HG03066 (cell line): Measurements from ENCODE around the gene BLNK.
"Not testable (repeated sequence)": the region's sequence is repeated elsewhere in the genome, so short reads cannot be mapped to it uniquely, and the experiment has no call there.

Experiments
- ATAC-seq: cut with Tn5 transposase; IDR thresholded peaks from one replicate; pipeline ENCODE4 v1.9.1; 2021; ENCODE audit warnings: low read depth; ENCODE audit not compliant: unreplicated experiment

BLNK gene

DNA sequence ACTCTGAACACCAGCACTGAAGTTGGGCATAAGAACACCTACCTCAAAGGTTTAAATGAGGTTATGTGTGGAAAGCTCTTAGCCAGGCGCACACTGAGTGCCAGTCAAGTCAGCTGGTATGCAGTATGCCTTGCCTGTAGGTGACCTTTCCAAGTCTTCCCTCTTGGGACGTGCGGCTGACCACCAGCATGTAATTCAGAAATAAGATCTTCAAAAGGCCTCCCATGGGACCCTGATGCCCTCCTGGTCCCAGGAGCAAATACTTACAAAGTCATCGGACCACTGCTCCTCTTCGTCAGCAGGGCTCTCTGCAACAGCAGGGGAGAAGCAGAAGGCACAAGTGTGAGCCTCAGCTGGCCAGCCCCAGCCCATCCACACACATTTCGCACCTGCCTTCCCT is 40.8 kb downstream of the BLNK start:
- ATAC-seq, result no peak

DNA sequence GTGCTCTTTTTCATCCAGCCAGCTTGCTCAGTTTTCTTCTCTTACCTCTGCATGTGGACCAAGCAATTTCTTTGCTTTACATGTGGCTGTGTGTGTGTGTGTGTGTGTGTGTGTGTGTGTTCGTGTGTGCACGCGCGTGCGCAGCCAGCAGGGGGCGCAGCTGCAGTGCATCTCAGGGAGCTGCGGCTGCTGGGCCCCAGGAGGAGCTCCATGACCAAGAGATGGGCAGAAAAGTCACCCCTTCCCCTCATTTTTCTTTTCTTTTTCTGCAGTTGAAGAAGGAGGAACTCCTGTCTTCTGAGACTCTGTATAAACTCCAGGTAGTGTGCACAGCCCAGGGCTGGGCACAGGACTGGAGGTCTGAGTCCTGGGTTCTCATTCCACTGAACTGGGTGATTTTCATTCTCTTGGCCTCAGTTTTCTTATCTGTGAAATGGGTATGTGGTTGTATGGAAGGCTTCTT is 41.8 kb downstream of the BLNK start:
- no peak for ATAC-seq

DNA sequence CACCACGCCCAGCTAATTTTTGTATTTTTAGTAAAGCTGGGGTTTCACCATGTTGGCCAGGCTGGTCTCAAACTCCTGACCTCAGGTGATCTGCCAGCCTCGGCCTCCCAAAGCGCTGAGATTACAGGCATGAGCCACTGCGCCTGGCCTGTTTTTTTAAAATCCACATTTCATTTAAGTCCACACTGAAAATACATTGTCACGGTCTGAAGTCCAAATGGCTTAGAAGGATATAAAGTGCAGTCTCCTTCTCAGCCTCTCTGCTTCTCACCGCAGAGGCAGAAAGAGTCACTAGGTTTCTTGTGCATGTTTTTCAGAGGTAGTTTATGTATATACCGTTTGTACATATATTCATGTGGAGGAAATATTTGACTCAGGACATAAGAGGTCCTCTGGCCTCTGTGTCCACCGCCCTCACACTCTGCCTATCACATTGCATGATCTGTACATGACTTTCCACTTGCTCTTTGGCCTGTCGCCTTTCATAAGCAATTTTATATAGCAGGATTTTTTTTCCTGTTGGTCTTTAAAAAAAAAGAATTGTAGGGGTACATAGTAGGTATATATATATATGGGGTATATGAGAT is 42.9 kb downstream of the BLNK start:
- ATAC-seq, result no peak

DNA sequence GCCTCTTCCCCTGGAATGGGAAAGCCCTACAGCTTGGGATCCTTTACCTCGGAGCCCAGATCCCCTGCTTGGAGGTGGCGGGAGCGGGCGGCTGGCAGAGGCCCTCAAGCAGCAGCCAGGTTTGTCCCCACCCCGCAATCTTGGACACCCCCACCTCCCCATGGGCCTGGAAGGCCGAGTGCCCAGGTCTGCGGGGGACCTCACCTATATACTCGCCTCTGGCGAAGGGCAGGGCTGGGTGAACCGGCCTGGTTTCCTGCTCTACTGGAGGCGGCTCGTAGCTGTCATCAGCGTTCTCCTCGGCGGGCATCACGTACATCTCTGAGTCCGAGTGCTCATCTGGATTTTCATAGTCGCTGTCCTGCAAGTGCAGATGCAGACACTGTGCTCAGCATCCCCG is 44.2 kb downstream of the BLNK start:
- ATAC-seq, result no peak

DNA sequence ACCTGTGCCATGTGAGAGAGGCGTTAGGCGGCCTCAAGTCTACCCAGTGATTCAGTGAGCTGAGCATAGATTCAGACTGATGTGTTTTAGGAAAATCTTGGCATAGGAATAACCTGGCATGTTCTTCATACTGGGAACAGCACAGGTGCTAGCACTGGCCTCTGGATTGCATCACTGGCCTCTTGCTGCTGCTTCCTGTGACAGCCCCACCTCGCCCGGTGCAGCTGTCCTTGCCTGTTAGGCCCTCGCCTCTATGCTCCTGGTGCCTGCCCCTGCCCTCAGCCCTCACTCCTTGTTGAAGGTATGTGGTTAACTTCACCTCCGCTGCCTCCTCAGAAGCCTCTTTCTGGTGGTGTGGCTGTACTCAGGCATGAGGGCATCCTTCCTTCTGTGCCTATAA is 46.2 kb downstream of the BLNK start:
- ATAC-seq, result no peak

DNA sequence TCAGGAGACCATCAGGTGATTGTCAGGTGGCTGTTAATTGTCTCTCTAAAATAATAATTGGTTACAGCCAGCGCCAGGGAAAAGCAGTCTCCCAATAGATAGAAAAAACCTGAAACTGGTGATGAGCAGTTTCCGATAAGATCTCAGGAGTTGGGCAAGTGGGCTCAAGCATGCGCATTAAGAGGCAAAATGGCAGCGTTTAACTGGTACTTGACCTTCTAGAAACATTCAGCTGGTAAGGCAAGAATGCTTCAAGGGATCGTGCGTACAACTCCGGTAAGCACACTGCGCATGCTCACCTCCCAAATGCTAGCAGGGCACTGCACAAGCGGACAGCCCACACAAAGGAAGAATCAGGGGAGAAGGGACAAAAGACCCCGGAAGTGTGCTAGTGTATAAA is 48.5 kb downstream of the BLNK start:
- ATAC-seq, result no peak

DNA sequence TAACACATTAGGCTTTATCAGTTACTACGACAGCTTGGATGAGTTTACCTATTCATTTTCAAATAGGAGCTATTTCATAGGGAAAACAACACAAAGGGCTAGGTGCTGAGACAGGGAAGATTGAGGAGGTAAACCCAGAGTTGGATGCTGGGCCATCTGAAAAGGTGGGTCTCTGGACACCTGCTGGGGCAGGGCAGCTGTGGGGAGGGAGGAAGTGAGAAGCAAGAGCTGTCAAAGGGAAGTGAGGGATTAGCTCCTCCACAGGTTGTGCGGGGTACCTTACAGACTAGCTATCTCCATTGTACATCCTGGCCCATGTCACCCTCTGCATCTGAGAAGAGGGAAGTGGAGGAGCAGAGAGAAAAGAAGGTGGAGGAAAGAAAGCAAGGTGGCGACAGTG is 48.9 kb downstream of the BLNK start:
- no peak for ATAC-seq

DNA sequence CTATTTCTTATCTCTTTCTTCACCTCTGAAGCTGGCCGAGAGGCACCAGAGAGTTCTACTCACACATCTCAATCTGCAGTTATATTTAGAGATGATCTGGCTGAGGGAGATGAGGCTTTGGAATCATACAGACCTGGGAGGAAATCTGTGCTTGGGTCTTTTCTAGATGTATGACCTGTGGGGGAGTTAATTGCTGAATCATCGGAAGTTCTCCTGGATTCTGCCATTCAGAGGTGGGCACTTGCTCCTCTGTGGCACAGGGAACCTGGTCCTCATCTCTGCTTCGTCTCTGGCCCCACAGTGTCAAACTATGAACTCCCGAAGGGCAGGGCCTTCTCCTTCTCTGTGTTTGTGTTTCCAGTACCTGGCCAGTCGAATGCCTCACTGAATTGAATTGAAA is 52.5 kb downstream of the BLNK start:
- ATAC-seq, result no peak

DNA sequence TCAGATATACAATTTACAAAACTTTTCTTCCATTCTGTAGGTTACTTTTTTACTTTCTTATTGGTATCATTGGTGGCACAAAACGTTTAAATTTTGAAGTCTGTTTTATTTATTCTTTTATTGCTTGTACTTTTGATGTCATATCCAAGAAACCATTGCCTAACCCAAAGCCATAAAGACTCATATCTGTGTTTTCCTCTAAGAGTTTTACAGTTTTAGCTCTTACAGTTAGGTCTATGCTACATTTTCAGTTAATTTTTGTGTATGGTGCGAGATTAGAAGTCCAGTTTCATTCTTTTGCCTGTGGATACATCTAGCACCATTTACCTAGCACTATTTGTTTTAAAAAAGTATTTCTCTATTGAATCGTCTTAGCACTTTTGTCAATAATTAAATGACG is 53.7 kb downstream of the BLNK start:
- no peak for ATAC-seq

DNA sequence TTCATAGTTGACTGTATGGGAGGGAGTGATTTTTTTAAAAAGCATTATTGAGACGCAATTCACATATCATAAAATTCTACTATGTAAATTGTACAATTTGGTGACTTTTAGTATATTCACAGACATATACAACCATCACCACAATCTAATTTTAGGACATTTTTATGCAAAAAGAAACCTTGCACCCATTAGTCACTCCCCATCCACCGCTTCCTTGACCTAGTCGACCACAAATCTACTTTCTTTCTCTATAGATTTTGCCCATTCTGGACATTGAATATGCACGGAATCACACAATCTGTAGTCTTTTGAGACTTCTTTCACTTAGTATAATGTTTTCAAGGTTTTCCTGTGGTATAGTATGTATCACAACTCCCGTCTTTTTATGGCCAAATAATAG is 54.6 kb downstream of the BLNK start:
- no peak for ATAC-seq

DNA sequence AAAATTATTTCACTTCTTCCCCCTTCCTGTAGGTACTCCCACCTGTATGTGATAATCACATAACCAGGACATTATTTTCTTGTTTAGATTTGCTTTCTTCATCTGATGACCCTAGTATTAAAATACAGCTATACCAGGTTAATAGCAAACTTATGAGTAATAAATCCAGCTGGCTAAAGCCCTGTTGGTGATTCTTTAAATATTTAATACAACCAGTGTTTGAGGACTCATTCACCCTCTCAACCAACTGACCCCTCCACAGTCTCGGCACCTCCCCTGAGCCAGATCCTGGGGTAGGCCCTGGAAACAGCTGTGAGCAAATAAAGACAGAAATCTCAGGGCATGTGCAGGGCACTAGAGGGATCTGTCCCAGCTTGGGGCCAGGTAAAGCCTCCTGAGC is 58.5 kb downstream of the BLNK start:
- ATAC-seq, result no peak

DNA sequence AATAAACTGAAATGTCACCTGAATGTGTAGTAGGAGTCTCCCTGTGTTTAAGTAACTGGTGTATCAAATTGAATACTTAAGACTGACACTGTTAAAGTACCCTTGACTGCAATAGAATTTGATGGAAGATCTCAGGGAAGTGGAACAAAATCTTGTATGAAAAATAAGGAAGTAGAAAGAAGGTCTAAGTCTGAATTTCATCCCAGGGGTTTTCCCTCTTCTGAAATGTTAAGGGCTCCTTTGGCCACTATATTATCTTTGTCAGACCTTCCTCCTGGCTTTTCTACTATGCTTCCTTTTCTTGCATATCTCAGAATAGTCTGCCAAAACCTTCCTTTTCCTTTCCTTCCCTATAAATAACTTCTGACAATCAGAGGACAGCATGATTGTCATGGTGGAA is 59.6 kb downstream of the BLNK start:
- no peak for ATAC-seq

DNA sequence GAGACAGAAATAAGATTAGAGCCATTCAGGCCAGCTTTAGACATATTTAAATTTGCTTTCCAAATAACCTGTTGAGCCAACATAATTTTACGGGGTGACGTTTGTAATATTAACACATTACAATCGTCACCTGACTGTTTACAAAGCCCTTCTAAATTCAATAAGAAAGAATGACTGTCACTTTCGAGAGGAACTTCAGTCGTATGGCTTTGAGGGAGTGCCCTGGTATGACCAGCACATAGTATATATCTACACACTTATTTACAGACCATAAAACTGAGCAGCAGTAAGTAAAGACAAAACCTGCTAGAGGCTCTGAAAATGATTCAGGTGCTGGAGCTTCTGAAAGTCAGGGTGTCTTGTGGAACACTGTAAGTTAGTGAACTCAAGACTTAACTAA is 62.4 kb downstream of the BLNK start:
- no peak for ATAC-seq

DNA sequence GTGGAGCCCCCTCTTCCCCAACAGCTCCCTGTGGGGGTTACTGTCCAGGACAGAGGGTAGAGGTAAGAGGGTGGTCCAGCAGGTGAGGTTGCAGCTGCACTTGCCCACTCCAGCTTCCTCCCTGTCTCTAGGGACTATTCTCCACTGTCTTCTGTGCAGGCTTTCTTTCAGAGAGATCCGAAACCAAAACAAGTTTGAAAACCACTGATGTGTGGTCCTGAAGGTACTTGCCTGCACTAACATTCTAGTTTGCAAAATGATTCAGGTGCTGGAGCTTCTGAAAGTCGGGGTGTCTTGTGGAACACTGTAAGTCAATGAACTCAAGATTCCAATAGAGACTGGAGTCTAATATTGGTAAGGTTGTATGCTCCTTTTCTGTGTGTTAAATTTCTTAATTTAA is 63.1 kb downstream of the BLNK start:
- ATAC-seq, result peak; percentile 79

DNA sequence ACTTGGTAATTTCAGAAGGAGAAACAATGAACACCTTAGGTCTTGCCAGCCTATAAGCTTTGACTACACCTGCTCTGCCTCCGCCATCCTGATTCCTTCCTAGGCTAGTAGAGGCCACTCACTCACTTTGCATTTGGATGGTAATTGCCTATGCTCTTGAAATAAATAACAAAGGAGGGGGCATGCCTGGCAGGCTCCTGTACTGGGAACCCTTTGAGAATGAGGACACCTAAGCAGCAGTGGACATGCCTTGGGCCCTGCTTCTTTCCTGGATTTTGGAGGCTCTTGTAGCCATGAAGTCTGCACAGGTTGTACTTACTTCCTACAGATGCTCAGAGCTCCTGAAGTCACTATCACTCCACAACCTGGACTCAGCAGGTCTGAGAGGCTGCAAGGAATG is 65.8 kb downstream of the BLNK start:
- ATAC-seq, result no peak

DNA sequence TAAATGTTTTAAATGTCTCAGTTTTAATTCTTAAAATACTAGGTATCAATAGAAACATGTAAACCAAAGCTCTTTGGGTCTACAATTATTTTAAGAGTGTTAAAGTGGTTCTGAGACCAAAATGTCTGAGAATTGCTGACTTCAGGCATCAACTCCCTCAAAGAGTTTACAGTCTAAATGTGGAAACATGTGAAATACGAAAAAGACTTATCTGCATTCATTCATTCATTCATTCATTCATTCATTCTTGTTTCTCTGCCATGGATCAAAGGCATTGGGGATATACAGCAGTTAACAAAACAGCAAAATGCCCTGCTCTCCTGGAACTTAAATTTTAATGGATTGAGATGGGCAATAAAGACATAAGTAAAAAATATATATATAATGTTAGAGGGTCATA is 69.8 kb downstream of the BLNK start:
- no peak for ATAC-seq

DNA sequence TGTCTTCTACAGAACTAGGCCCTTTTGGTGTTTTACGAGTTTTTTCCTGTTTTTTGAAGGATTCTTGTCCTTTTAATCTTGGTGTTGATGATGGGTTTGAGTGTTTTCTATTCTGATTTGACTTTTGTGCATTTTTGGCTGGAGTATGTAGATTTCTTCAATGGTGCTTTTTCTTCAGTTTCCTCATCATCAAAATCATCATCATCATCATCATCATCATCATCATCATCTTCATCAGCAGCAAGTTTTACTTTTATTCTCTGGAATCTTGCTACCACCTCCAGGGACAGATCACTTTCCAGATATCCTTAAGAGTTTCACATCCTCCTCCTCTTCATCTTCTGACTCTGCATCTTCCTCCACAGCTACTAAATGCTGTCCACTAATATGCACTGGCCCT is 81.9 kb downstream of the BLNK start:
- ATAC-seq, result not testable (repeated sequence)

DNA sequence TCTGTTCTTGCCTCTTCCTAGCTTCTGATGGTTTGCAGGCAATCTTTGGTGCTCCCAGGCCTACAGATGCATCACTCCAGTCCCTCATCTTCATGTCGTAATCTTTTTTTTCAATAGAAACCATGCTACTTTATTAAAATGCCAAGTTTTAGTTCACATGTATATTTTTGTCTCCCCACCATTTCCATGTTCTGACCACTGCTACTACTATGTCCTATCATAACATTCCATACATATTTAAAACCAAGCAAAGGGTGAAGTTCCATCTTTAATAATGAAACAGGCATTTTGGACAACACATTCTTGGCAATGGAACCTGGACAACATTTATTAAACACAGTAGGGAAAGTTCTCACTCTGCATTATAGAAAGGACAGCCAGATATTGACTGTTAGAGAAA is 82.5 kb downstream of the BLNK start:
- no peak for ATAC-seq

DNA sequence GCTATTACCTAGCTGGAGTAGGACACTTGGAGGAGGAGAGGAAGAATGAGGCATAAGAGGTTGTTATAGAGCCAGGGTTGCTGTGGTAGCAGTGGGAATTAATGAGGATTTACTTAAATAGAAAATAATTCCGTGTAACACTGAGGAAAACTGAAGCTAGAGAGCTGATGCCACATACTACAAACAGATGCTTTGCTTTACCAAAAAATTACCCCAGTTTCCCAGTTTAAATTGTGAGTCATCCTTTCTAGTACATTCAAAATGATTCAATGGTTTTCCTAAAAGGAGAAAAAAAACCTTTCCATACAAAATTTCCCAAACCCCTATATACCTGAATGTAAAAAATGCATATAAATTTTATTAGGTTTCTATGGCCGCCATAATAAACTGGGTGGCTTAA is 82.9 kb downstream of the BLNK start:
- ATAC-seq, result no peak

DNA sequence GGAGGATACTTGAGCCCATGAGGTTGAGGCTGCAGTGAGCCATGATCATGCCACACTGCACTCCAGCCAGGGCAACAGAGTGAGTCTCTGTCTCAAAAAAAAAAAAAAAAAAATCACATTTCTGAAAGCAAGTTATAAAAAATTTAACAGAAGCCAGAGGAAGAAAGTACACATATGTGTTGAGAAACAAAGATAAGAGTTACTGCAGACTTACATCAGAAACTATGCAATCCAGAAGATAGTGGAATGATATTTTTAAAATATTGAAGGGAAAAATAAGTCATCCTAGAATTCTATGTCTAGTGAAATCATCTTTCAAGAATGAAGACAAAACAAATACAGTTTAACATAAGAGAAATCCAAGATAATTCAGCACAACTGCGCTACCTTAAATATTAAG is 94.4 kb downstream of the BLNK start:
- no peak for ATAC-seq

DNA sequence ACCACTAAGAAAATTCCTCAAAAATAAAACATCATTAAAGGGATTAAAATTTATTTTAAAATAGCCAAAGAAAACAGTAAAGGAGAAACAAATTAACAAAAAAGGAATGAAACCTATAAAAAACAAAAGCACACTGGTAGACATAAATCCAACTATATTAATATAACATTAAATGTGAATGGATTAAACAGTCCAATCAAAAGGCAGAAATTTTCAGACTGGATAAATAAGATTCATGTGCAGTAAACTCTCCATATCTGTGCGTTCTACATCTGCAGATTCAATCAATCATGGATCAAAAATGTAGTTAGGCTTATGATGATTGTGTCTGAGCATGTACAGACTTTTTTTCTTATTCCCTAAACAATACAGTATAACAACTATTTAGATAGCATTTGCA is 98.7 kb downstream of the BLNK start:
- ATAC-seq, result no peak

DNA sequence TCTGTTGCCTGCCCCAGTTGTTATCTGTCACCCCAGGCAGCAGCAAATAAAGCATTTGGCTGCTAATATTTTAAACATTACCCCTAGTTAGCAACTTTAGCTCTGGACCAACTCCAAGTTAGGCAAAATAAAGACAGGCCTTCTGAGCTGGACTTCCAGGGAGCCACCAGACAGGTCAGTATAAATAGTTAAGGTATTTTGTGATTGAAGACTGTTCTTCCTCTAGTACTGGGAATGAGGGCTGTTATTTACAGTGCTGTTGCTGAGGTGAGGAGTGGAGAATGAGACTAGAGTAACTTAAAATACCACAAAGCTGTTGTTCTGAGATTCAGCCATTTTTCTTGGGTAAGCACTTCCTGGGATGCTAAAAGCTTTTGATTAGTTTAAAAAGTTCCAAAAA is 101.1 kb downstream of the BLNK start:
- no peak for ATAC-seq

DNA sequence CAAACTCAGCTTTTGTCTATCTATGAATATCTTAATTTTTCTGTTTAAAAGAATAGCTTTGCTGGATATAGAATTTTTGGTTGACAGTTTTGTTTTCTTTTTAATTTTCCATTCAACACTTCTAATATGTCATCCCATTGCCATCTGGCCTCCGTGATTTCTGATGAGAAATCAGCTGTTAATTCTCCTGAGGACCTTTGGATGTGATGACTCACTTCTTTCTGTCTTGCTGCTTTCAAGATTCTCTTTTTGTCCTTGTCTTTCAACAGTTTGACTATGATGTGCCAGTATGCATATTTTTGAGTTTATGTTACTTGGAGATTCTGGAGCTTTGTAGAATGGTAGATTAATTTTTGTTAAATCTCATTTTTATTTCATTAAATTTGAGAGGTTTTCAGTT is 102.8 kb downstream of the BLNK start:
- ATAC-seq, result no peak
